CD4-positive, alpha-beta memory T cell (primary cell): Measurements from ENCODE around the gene CPB2. TPM values are rescaled to one million over a fixed set of nuclear protein-coding genes. Genes with fewer than 3 reads are reported as not detected.

Source experiments
- CTCF ChIA-PET: fragments of 350-600 bp; sonication (Branson Sonifier 250); formaldehyde crosslinking; loops from one replicate; lab custom pipeline; 2021; ENCODE audit warnings: inconsistent platforms; ENCODE audit not compliant: partially characterized antibody; lab: Charles Lee
- POLR2A ChIA-PET: fragments of 350-600 bp; sonication (Branson Sonifier 250); formaldehyde crosslinking; loops from one replicate; lab custom pipeline; 2021; ENCODE audit not compliant: partially characterized antibody; lab: Charles Lee
- DNase-seq, 5 donors: peaks; one replicate each; pipeline versions ENCODE4 v3.0.0 to v3.0.0-alpha.2; 2020 to 2022; ENCODE audit warnings: mixed read lengths in 1 of 5
- H3K27ac ChIP-seq: one replicate; pipeline ENCODE4 v1.7.0; 2013; ENCODE audit warnings: low read depth, low read length
- H3K27me3 ChIP-seq: 2 replicates; pipeline ENCODE4 v1.7.0; 2013; ENCODE audit warnings: mild to moderate bottlenecking, low read length, moderate library complexity; ENCODE audit not compliant: insufficient read depth
- H3K36me3 ChIP-seq: 2 replicates; pipeline ENCODE4 v1.7.0; 2013; ENCODE audit warnings: mild to moderate bottlenecking, low read length, moderate library complexity; ENCODE audit not compliant: insufficient read depth
- H3K4me1 ChIP-seq: 2 replicates; pipeline ENCODE4 v1.7.0; 2013; ENCODE audit warnings: mild to moderate bottlenecking, low read length, moderate library complexity; ENCODE audit not compliant: insufficient read depth
- H3K4me3 ChIP-seq, 2 donors: one replicate each; pipeline ENCODE4 v1.7.0; 2013; ENCODE audit warnings: low read length in 2 of 2, mild to moderate bottlenecking in 1 of 2
- H3K9me3 ChIP-seq, 2 donors: one replicate each; pipeline ENCODE4 v1.7.0; 2013; ENCODE audit warnings: low read length in 2 of 2, control low read depth in 1 of 2; ENCODE audit not compliant: control insufficient read depth in 1 of 2
- H3K27ac Mint-ChIP-seq, 7 donors: one replicate each; pipeline ENCODE4 v1.8.0; 2020 to 2021; ENCODE audit warnings: mixed read lengths in 7 of 7, mild to moderate bottlenecking in 6 of 7, inconsistent platforms in 3 of 7, moderate library complexity in 3 of 7
- H3K27me3 Mint-ChIP-seq, 2 donors: one replicate each; pipeline ENCODE4 v1.8.0; 2020 to 2021; ENCODE audit warnings: mixed read lengths in 2 of 2
- H3K36me3 Mint-ChIP-seq, 2 donors: one replicate each; pipeline ENCODE4 v1.8.0; 2020 to 2021; ENCODE audit warnings: mixed read lengths in 2 of 2, inconsistent platforms in 1 of 2, mild to moderate bottlenecking in 1 of 2
- H3K4me1 Mint-ChIP-seq, 4 donors: one replicate each; pipeline ENCODE4 v1.8.0; 2020 to 2021; ENCODE audit warnings: mixed read lengths in 4 of 4, mild to moderate bottlenecking in 1 of 4
- H3K4me3 Mint-ChIP-seq, 8 donors: one replicate each; pipeline ENCODE4 v1.8.0; 2020 to 2021; ENCODE audit warnings: mixed read lengths in 8 of 8, mild to moderate bottlenecking in 7 of 8, moderate library complexity in 6 of 8, inconsistent platforms in 3 of 8
- H3K9me3 Mint-ChIP-seq, 8 donors: one replicate each; pipeline ENCODE4 v1.8.0; 2020 to 2021; ENCODE audit warnings: mixed read lengths in 8 of 8, mild to moderate bottlenecking in 5 of 8, inconsistent platforms in 3 of 8, moderate library complexity in 1 of 8
- intact Hi-C: fragments of 100-400 bp; cut with micrococcal nuclease; formaldehyde crosslinking; loops from one replicate; pipeline ENCODE4 v1.15.1; 2023
- polyA plus RNA-seq, 2 donors: library from polyadenylated mRNA; unstranded; fragments of 300-500 nt; fragmentation: Illumina TruSeq; gene quantifications; one replicate each; pipeline ENCODE4 v1.2.3, GENCODE V29; 2021
- total RNA-seq, 2 experiments: library from RNA; stranded (reverse); gene quantifications; one replicate each; pipeline ENCODE4 v1.2.3, GENCODE V29; 2021

CPB2 gene
- total and polyA plus RNA-seq, 4 experiments from 2014 or later = not detected

GRCh38 chr13:46113596-46113995 lies 8.8 kb upstream of the CPB2 start:
- DNase-seq = no peak

GRCh38 chr13:46111151-46111550 lies 6.3 kb upstream of the CPB2 start:
- Histone ChIP-seq H3K36me3 (no peaks in the 10 kb centered on the region), H3K4me1 (peaks cover 3% of the 10 kb centered on the region), H3K27me3 (no peaks in the 10 kb centered on the region), H3K9me3 (no peaks in the 10 kb centered on the region), H3K27ac (no peak overlapping the region), H3K4me3 (no peak overlapping the region)
- ChIA-PET CTCF (interaction anchor here (1.8 kb wide), 1 partner anchor 15 kb away, joined by 4 read pairs; no protein-coding TSS in a partner anchor), POLR2A (no interaction called here)
- intact Hi-C loops = no loop called here
- Mint-ChIP-seq H3K27ac (no peak overlapping the region), H3K4me3 (no peak overlapping the region), H3K36me3 (peaks cover 0 to 3% of the 10 kb centered on the region in 2 donors), H3K9me3 (no peaks in the 10 kb centered on the region), H3K27me3 (peaks cover 16 to 17% of the 10 kb centered on the region in 2 donors), H3K4me1 (peaks cover 0 to 5% (median 4%) of the 10 kb centered on the region in 4 donors)
- no peak for DNase-seq

More at GRCh38 chr13:46113596-46113995, 8.8 kb upstream of the CPB2 start:
- H3K27ac Mint-ChIP-seq = no peak overlapping the region
- ChIA-PET POLR2A (no interaction called here), CTCF (no interaction called here)
- Histone ChIP-seq H3K27ac (no peak overlapping the region), H3K4me3 (no peak overlapping the region), H3K4me1 (no peaks in the 10 kb centered on the region), H3K9me3 (no peaks in the 10 kb centered on the region), H3K27me3 (no peaks in the 10 kb centered on the region), H3K36me3 (no peaks in the 10 kb centered on the region)
- H3K4me3 Mint-ChIP-seq = no peak overlapping the region
- no peaks in the 10 kb centered on the region for H3K4me1 Mint-ChIP-seq
- H3K36me3 Mint-ChIP-seq = peaks cover 0 to 3% of the 10 kb centered on the region in 2 donors
- peaks cover 0 to 1% (median 0%) of the 10 kb centered on the region in 8 donors for H3K9me3 Mint-ChIP-seq
- peaks cover 15% of the 10 kb centered on the region in 2 donors for H3K27me3 Mint-ChIP-seq
- intact Hi-C loops = no loop called here

GRCh38 chr13:46109451-46109850 lies 4.6 kb upstream of the CPB2 start:
- DNase-seq = no peak
- no peaks in the 10 kb centered on the region for H3K9me3 Mint-ChIP-seq
- H3K36me3 ChIP-seq = no peaks in the 10 kb centered on the region
- H3K27me3 ChIP-seq = no peaks in the 10 kb centered on the region
- intact Hi-C loops = no loop called here
- no peak overlapping the region for H3K27ac Mint-ChIP-seq
- peaks cover 17 to 18% of the 10 kb centered on the region in 2 donors for H3K27me3 Mint-ChIP-seq
- H3K36me3 Mint-ChIP-seq = peaks cover 0 to 3% of the 10 kb centered on the region in 2 donors
- H3K4me3 ChIP-seq = no peak overlapping the region
- peaks cover 0 to 5% (median 4%) of the 10 kb centered on the region in 4 donors for H3K4me1 Mint-ChIP-seq
- no peaks in the 10 kb centered on the region for H3K9me3 ChIP-seq
- no peak overlapping the region for H3K27ac ChIP-seq
- H3K4me1 ChIP-seq = peaks cover 3% of the 10 kb centered on the region
- ChIA-PET POLR2A (no interaction called here), CTCF (interaction anchor here (0.7 to 1.8 kb wide), 2 partner anchors 17 to 44 kb away, joined by 3 to 4 read pairs; no protein-coding TSS in a partner anchor)
- H3K4me3 Mint-ChIP-seq = no peak overlapping the region

DNA sequence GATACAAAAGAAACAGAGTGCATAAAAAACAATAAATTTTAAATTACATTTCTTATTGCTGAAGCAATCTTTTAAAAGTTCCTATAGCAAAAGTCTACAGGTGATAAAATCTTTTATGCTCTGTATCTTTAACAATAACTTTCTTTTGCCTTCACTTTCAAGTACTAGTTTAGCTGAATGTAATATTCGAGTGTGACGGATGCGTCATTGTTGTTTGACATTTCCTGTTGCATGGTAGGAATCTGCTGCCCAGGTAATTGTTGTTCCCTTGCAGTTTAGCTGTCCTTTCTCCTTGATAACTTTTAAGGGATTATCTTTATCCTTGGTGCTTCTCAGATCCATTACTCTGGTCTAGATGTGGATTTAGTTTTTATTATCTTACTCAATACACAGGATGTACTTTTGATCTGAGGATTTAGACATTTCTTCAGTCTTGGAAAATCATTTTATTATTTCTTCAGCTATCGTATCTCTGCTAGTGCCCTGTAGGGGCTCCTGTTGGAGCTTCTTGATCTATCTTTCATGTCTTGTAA lies 2.1 kb upstream of the CPB2 start:
- Histone ChIP-seq H3K9me3 (no peaks in the 10 kb centered on the region), H3K36me3 (no peaks in the 10 kb centered on the region), H3K4me3 (no peak overlapping the region), H3K27ac (no peak overlapping the region), H3K4me1 (peaks cover 3% of the 10 kb centered on the region), H3K27me3 (no peaks in the 10 kb centered on the region)
- Mint-ChIP-seq H3K27ac (peak overlapping the region in 1 of 7 donors; percentile 11), H3K9me3 (peaks cover 0 to 2% (median 0%) of the 10 kb centered on the region in 8 donors), H3K36me3 (peaks cover 0 to 3% of the 10 kb centered on the region in 2 donors), H3K4me3 (peak overlapping the region in 3 of 8 donors; percentile 6 to 49 (median 28)), H3K27me3 (peaks cover 10 to 17% of the 10 kb centered on the region in 2 donors), H3K4me1 (peaks cover 0 to 5% (median 4%) of the 10 kb centered on the region in 4 donors)
- no peak for DNase-seq
- intact Hi-C loops = no loop called here
- CTCF ChIA-PET = no interaction called here
- POLR2A ChIA-PET = interaction anchor here (0.7 to 0.8 kb wide), 2 partner anchors 18 to 19 kb away, joined by 3 read pairs; no protein-coding TSS in a partner anchor

GRCh38 chr13:46103037-46103436 lies 1.8 kb downstream of the CPB2 start:
- Histone ChIP-seq H3K4me3 (no peak overlapping the region), H3K27me3 (no peaks in the 10 kb centered on the region), H3K36me3 (no peaks in the 10 kb centered on the region), H3K4me1 (peaks cover 3% of the 10 kb centered on the region), H3K27ac (no peak overlapping the region), H3K9me3 (no peaks in the 10 kb centered on the region)
- H3K4me1 Mint-ChIP-seq = peaks cover 0 to 5% (median 4%) of the 10 kb centered on the region in 4 donors
- intact Hi-C loops = no loop called here
- no peak overlapping the region for H3K4me3 Mint-ChIP-seq
- H3K9me3 Mint-ChIP-seq = peaks cover 0 to 2% (median 0%) of the 10 kb centered on the region in 8 donors
- ChIA-PET CTCF (no interaction called here), POLR2A (no interaction called here)
- peaks cover 3 to 8% of the 10 kb centered on the region in 2 donors for H3K27me3 Mint-ChIP-seq
- no peak for DNase-seq
- H3K27ac Mint-ChIP-seq = no peak overlapping the region
- no peaks in the 10 kb centered on the region for H3K36me3 Mint-ChIP-seq

- Histone ChIP-seq H3K9me3 (no peaks in the 10 kb centered on the region), H3K4me3 (no peak overlapping the region), H3K27ac (no peak overlapping the region), H3K27me3 (no peaks in the 10 kb centered on the region), H3K4me1 (peaks cover 3% of the 10 kb centered on the region), H3K36me3 (no peaks in the 10 kb centered on the region)
- H3K4me1 Mint-ChIP-seq = peaks cover 0 to 4% (median 3%) of the 10 kb centered on the region in 4 donors
- no peaks in the 10 kb centered on the region for H3K36me3 Mint-ChIP-seq
- no peak overlapping the region for H3K4me3 Mint-ChIP-seq
- no peak for DNase-seq
- ChIA-PET CTCF (no interaction called here), POLR2A (no interaction called here)
- H3K27ac Mint-ChIP-seq = no peak overlapping the region
- intact Hi-C loops = no loop called here
- peaks cover 0 to 2% (median 0%) of the 10 kb centered on the region in 8 donors for H3K9me3 Mint-ChIP-seq
- H3K27me3 Mint-ChIP-seq = peaks cover 4 to 9% of the 10 kb centered on the region in 2 donors
Observed at GRCh38 chr13:46102255-46102605, 2.6 kb downstream of the CPB2 start.

GRCh38 chr13:46101484-46102254 lies 3.2 kb downstream of the CPB2 start:
- Mint-ChIP-seq H3K9me3 (peaks cover 0 to 2% (median 0%) of the 10 kb centered on the region in 8 donors), H3K27ac (no peak overlapping the region), H3K36me3 (no peaks in the 10 kb centered on the region), H3K4me3 (no peak overlapping the region), H3K4me1 (no peaks in the 10 kb centered on the region), H3K27me3 (peaks cover 3 to 9% of the 10 kb centered on the region in 2 donors)
- H3K27ac ChIP-seq = no peak overlapping the region
- DNase-seq = no peak
- no peak overlapping the region for H3K4me3 ChIP-seq
- ChIA-PET POLR2A (no interaction called here), CTCF (no interaction called here)
- no peaks in the 10 kb centered on the region for H3K27me3 ChIP-seq
- no peaks in the 10 kb centered on the region for H3K4me1 ChIP-seq
- H3K36me3 ChIP-seq = no peaks in the 10 kb centered on the region
- intact Hi-C loops = no loop called here
- H3K9me3 ChIP-seq = no peaks in the 10 kb centered on the region
